HEK293 (cell line): ENCODE data around the gene WNT7B.

Experiments
- CTCF ChIA-PET: fragments of 350-600 bp; formaldehyde crosslinking; extraction: SDS; loops from one replicate; lab custom pipeline; 2021; ENCODE audit warnings: antibody characterized with exemption; lab: Yijun Ruan, JAX
- POLR2A ChIA-PET: fragments of 300-600 bp; formaldehyde crosslinking; extraction: SDS; loops from one replicate; lab custom pipeline; 2020; ENCODE audit warnings: antibody characterized with exemption, inconsistent platforms; lab: Yijun Ruan, JAX
- H3K27ac ChIP-seq: fragments of 200-500 bp; sonication (Bioruptor generic); 2 replicates; pipeline ENCODE4 v1.5.1; 2014; ENCODE audit warnings: low read depth, low read length, control low read depth, inconsistent platforms; ENCODE audit errors: extremely low read depth
- H3K36me3 ChIP-seq, 2 experiments: fragments of 200-500 bp in 1 of 2; sonication (Bioruptor generic) in 1 of 2; 1 replicate in 1 of 2; 2 replicates in 1 of 2; pipeline ENCODE4 v1.5.1; 2014 to 2017; ENCODE audit warnings: inconsistent platforms in 2 of 2, low read length in 2 of 2; ENCODE audit not compliant: control insufficient read depth in 2 of 2, insufficient read depth in 1 of 2
- H3K4me1 ChIP-seq: fragments of 200-500 bp; sonication (Bioruptor generic); 2 replicates; pipeline ENCODE4 v1.5.1; 2014; ENCODE audit warnings: mild to moderate bottlenecking, low read length, inconsistent platforms; ENCODE audit not compliant: control insufficient read depth, insufficient read depth
- H3K4me3 ChIP-seq: 2 replicates; pipeline ENCODE4 v1.5.1; 2011; ENCODE audit warnings: low read depth, mild to moderate bottlenecking, control low read depth, low read length, moderate library complexity
- H3K9me3 ChIP-seq: fragments of 200-500 bp; sonication (Bioruptor generic); 2 replicates; pipeline ENCODE4 v1.5.1; 2014; ENCODE audit warnings: low read depth, low read length, inconsistent platforms; ENCODE audit not compliant: control insufficient read depth, insufficient read depth
- OSR2 ChIP-seq: fragments of 450-650 bp; formaldehyde crosslinking; IDR thresholded peaks from 2 replicates; pipeline ENCODE4 v1.5.1; 2016; ENCODE audit warnings: missing biosample characterization, missing genetic modification characterization
- SALL2 ChIP-seq: fragments of 450-650 bp; formaldehyde crosslinking; IDR thresholded peaks from 2 replicates; pipeline ENCODE4 v1.5.0; 2017; ENCODE audit warnings: missing biosample characterization, mild to moderate bottlenecking, missing genetic modification characterization, borderline replicate concordance
- SCRT1 ChIP-seq: fragments of 450-650 bp; formaldehyde crosslinking; IDR thresholded peaks from 2 replicates; pipeline ENCODE4 v1.5.1; 2016; ENCODE audit warnings: missing biosample characterization, missing genetic modification characterization, borderline replicate concordance
- YY2 ChIP-seq: fragments of 450-650 bp; formaldehyde crosslinking; IDR thresholded peaks from 2 replicates; pipeline ENCODE4 v1.5.1; 2016; ENCODE audit warnings: missing biosample characterization, missing genetic modification characterization
- ZBTB21 ChIP-seq: fragments of 450-650 bp; formaldehyde crosslinking; IDR thresholded peaks from 2 replicates; pipeline ENCODE4 v1.5.1; 2017; ENCODE audit warnings: missing biosample characterization, missing genetic modification characterization
- ZFP69B ChIP-seq: fragments of 450-650 bp; formaldehyde crosslinking; IDR thresholded peaks from 2 replicates; pipeline ENCODE4 v1.5.1; 2016; ENCODE audit warnings: missing biosample characterization, missing genetic modification characterization
- ZIC2 ChIP-seq: fragments of 450-650 bp; formaldehyde crosslinking; IDR thresholded peaks from 2 replicates; pipeline ENCODE4 v1.5.1; 2016; ENCODE audit warnings: missing biosample characterization, missing genetic modification characterization
- ZNF223 ChIP-seq: fragments of 450-650 bp; formaldehyde crosslinking; IDR thresholded peaks from 2 replicates; pipeline ENCODE4 v1.5.1; 2016; ENCODE audit warnings: missing biosample characterization, missing genetic modification characterization
- ZNF23 ChIP-seq: fragments of 450-650 bp; formaldehyde crosslinking; IDR thresholded peaks from 2 replicates; pipeline ENCODE4 v1.5.1; 2016; ENCODE audit warnings: missing biosample characterization, missing genetic modification characterization, borderline replicate concordance
- ZNF335 ChIP-seq: fragments of 450-650 bp; formaldehyde crosslinking; conservative IDR thresholded peaks from 2 replicates; pipeline ENCODE4 v1.5.1; 2016; ENCODE audit warnings: missing biosample characterization, missing genetic modification characterization
- ZNF366 ChIP-seq: fragments of 450-650 bp; formaldehyde crosslinking; conservative IDR thresholded peaks from 2 replicates; pipeline ENCODE4 v1.5.1; 2016; ENCODE audit warnings: missing biosample characterization, missing genetic modification characterization
- ZNF610 ChIP-seq: fragments of 450-650 bp; formaldehyde crosslinking; IDR thresholded peaks from 2 replicates; pipeline ENCODE4 v1.5.1; 2016; ENCODE audit warnings: missing biosample characterization, missing genetic modification characterization, borderline replicate concordance
- ZNF629 ChIP-seq: fragments of 450-650 bp; formaldehyde crosslinking; IDR thresholded peaks from 2 replicates; pipeline ENCODE4 v1.5.1; 2017; ENCODE audit warnings: missing biosample characterization, missing genetic modification characterization
- ZNF768 ChIP-seq: fragments of 450-650 bp; formaldehyde crosslinking; IDR thresholded peaks from 2 replicates; pipeline ENCODE4 v1.5.1; 2018; ENCODE audit warnings: missing biosample characterization, mild to moderate bottlenecking, missing genetic modification characterization
- ZNF792 ChIP-seq: fragments of 450-650 bp; formaldehyde crosslinking; IDR thresholded peaks from 2 replicates; pipeline ENCODE4 v1.5.1; 2016; ENCODE audit warnings: missing biosample characterization, missing genetic modification characterization
- ZSCAN30 ChIP-seq: fragments of 450-650 bp; IDR thresholded peaks from 2 replicates; pipeline ENCODE4 v1.5.1; 2018; ENCODE audit warnings: missing biosample characterization, mild to moderate bottlenecking, missing genetic modification characterization, moderate library complexity
- TF ChIP-seq, protein P1 (sequence below): fragments of 450-650 bp; formaldehyde crosslinking; IDR thresholded peaks from 2 replicates; pipeline ENCODE4 v1.5.1; 2016; ENCODE audit warnings: missing biosample characterization, missing genetic modification characterization
- TF ChIP-seq, protein P2 (sequence below): fragments of 450-650 bp; formaldehyde crosslinking; IDR thresholded peaks from 2 replicates; pipeline ENCODE4 v1.5.1; 2016; ENCODE audit warnings: missing biosample characterization, missing genetic modification characterization
- TF ChIP-seq, protein P3 (sequence below): fragments of 450-650 bp; formaldehyde crosslinking; IDR thresholded peaks from 2 replicates; pipeline ENCODE4 v1.5.1; 2016; ENCODE audit warnings: missing biosample characterization, missing genetic modification characterization
- TF ChIP-seq, protein P4 (sequence below): fragments of 450-650 bp; formaldehyde crosslinking; IDR thresholded peaks from 2 replicates; pipeline ENCODE4 v1.5.1; 2016; ENCODE audit warnings: missing biosample characterization, missing genetic modification characterization, low read depth
- TF ChIP-seq, protein P5 (sequence below): fragments of 450-650 bp; formaldehyde crosslinking; IDR thresholded peaks from 2 replicates; pipeline ENCODE4 v1.5.1; 2017; ENCODE audit warnings: missing biosample characterization, missing genetic modification characterization
- TF ChIP-seq, protein P6 (sequence below): fragments of 450-650 bp; formaldehyde crosslinking; IDR thresholded peaks from 2 replicates; pipeline ENCODE4 v1.5.1; 2016; ENCODE audit warnings: missing biosample characterization, missing genetic modification characterization
- TF ChIP-seq, protein P7 (sequence below): fragments of 450-650 bp; formaldehyde crosslinking; IDR thresholded peaks from 2 replicates; pipeline ENCODE4 v1.5.1; 2016; ENCODE audit warnings: missing biosample characterization, missing genetic modification characterization

The WNT7B gene

DNA sequence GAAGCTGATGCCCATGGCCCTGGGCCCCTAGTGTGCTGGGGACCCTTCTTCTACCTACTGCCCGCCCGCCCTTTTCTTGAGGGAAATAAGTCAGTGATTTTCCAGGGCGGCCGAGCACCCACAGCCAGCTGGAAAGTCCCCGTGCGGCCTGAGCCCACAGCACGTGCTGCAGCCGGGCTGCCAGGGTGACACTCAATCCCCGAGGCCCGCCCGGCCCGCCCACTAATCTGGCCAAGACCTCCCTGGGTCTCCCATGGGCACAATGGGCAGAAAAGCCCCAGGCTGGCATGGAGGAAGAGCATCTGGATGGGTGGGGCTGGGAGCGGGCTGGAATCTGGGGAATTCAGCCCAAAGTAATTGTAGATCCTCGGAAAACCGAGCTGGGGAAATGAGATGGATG, 24.8 kb downstream of the WNT7B start (continued):
- TF ChIP-seq, protein P1, sequence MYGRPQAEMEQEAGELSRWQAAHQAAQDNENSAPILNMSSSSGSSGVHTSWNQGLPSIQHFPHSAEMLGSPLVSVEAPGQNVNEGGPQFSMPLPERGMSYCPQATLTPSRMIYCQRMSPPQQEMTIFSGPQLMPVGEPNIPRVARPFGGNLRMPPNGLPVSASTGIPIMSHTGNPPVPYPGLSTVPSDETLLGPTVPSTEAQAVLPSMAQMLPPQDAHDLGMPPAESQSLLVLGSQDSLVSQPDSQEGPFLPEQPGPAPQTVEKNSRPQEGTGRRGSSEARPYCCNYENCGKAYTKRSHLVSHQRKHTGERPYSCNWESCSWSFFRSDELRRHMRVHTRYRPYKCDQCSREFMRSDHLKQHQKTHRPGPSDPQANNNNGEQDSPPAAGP: no peak
- no peak for TF ChIP-seq ZNF610 (tag by site-specific recombination)
- no peak for TF ChIP-seq SALL2 (tag by site-specific recombination)
- TF ChIP-seq ZNF366 (tag by site-specific recombination): no peak
- no peak for TF ChIP-seq ZNF768 (tag by site-specific recombination)
- TF ChIP-seq ZBTB21 (tag by site-specific recombination): no peak
- TF ChIP-seq, protein P2, sequence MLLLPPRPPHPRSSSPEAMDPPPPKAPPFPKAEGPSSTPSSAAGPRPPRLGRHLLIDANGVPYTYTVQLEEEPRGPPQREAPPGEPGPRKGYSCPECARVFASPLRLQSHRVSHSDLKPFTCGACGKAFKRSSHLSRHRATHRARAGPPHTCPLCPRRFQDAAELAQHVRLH (tag by site-specific recombination): no peak
- no peak for TF ChIP-seq ZNF23 (tag by site-specific recombination)
- no peak for TF ChIP-seq SCRT1 (tag by site-specific recombination)
- TF ChIP-seq, protein P3, sequence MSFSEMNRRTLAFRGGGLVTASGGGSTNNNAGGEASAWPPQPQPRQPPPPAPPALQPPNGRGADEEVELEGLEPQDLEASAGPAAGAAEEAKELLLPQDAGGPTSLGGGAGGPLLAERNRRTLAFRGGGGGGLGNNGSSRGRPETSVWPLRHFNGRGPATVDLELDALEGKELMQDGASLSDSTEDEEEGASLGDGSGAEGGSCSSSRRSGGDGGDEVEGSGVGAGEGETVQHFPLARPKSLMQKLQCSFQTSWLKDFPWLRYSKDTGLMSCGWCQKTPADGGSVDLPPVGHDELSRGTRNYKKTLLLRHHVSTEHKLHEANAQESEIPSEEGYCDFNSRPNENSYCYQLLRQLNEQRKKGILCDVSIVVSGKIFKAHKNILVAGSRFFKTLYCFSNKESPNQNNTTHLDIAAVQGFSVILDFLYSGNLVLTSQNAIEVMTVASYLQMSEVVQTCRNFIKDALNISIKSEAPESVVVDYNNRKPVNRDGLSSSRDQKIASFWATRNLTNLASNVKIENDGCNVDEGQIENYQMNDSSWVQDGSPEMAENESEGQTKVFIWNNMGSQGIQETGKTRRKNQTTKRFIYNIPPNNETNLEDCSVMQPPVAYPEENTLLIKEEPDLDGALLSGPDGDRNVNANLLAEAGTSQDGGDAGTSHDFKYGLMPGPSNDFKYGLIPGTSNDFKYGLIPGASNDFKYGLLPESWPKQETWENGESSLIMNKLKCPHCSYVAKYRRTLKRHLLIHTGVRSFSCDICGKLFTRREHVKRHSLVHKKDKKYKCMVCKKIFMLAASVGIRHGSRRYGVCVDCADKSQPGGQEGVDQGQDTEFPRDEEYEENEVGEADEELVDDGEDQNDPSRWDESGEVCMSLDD (tag by site-specific recombination): no peak
- TF ChIP-seq, protein P4, sequence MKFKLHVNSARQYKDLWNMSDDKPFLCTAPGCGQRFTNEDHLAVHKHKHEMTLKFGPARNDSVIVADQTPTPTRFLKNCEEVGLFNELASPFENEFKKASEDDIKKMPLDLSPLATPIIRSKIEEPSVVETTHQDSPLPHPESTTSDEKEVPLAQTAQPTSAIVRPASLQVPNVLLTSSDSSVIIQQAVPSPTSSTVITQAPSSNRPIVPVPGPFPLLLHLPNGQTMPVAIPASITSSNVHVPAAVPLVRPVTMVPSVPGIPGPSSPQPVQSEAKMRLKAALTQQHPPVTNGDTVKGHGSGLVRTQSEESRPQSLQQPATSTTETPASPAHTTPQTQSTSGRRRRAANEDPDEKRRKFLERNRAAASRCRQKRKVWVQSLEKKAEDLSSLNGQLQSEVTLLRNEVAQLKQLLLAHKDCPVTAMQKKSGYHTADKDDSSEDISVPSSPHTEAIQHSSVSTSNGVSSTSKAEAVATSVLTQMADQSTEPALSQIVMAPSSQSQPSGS (tag by site-specific recombination): no peak
- TF ChIP-seq, protein P5, sequence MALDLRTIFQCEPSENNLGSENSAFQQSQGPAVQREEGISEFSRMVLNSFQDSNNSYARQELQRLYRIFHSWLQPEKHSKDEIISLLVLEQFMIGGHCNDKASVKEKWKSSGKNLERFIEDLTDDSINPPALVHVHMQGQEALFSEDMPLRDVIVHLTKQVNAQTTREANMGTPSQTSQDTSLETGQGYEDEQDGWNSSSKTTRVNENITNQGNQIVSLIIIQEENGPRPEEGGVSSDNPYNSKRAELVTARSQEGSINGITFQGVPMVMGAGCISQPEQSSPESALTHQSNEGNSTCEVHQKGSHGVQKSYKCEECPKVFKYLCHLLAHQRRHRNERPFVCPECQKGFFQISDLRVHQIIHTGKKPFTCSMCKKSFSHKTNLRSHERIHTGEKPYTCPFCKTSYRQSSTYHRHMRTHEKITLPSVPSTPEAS (tag by site-specific recombination): no peak

DNA sequence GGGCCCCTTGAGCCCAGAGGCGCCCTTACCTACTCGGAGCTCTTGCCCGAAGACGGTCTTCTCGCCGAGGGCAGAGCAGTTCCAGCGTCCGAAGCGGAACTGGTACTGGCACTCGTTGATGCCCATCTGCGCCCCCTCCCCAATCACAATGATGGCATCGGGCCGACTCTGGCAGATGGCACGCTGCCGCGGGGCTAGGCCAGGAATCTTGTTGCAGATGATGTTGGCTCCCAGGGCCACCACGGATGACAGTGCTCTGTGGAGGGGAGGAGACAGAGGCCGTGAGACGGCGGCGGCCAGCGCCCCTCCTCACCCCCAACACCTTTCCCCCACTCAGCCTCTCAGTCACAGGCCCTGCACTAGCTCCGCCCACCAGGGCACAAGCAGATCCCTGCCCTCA, 27.1 kb downstream of the WNT7B start:
- H3K4me3 ChIP-seq: no peak overlapping the region
- TF ChIP-seq ZNF223 (tag by site-specific recombination) (no peak), YY2 (tag by site-specific recombination) (no peak), ZFP69B (tag by site-specific recombination) (no peak), ZSCAN30 (tag by site-specific recombination) (no peak), OSR2 (no peak), ZIC2 (tag by site-specific recombination) (no peak), ZNF335 (no peak), ZNF792 (tag by site-specific recombination) (no peak), ZNF629 (tag by site-specific recombination) (no peak)
- TF ChIP-seq, protein P6, sequence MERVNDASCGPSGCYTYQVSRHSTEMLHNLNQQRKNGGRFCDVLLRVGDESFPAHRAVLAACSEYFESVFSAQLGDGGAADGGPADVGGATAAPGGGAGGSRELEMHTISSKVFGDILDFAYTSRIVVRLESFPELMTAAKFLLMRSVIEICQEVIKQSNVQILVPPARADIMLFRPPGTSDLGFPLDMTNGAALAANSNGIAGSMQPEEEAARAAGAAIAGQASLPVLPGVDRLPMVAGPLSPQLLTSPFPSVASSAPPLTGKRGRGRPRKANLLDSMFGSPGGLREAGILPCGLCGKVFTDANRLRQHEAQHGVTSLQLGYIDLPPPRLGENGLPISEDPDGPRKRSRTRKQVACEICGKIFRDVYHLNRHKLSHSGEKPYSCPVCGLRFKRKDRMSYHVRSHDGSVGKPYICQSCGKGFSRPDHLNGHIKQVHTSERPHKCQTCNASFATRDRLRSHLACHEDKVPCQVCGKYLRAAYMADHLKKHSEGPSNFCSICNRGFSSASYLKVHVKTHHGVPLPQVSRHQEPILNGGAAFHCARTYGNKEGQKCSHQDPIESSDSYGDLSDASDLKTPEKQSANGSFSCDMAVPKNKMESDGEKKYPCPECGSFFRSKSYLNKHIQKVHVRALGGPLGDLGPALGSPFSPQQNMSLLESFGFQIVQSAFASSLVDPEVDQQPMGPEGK (tag by site-specific recombination): no peak
- TF ChIP-seq, protein P7, sequence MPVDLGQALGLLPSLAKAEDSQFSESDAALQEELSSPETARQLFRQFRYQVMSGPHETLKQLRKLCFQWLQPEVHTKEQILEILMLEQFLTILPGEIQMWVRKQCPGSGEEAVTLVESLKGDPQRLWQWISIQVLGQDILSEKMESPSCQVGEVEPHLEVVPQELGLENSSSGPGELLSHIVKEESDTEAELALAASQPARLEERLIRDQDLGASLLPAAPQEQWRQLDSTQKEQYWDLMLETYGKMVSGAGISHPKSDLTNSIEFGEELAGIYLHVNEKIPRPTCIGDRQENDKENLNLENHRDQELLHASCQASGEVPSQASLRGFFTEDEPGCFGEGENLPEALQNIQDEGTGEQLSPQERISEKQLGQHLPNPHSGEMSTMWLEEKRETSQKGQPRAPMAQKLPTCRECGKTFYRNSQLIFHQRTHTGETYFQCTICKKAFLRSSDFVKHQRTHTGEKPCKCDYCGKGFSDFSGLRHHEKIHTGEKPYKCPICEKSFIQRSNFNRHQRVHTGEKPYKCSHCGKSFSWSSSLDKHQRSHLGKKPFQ (tag by site-specific recombination): no peak
- TF ChIP-seq, protein P1: no peak
- no peak overlapping the region for H3K27ac ChIP-seq
- ChIA-PET POLR2A (no interaction called here), CTCF (no interaction called here)
- no peaks in the 10 kb centered on the region for H3K9me3 ChIP-seq
- no peaks in the 10 kb centered on the region for H3K36me3 ChIP-seq
- H3K4me1 ChIP-seq: no peaks in the 10 kb centered on the region
